ENCODE measurements around the gene HPF1.

- TF ChIP-seq CTCF (IDR thresholded peaks at IDR 0.05; ENCODE audit: low read depth, low read length): no peak
- no peak for TF ChIP-seq POLR2A (IDR thresholded peaks at IDR 0.05; ENCODE audit: extremely low read depth, insufficient read length)
- no peak for TF ChIP-seq MAX (IDR thresholded peaks at IDR 0.05; ENCODE audit: low read depth, low read length)
- TF ChIP-seq MYC (IDR thresholded peaks at IDR 0.05; ENCODE audit: low read depth, low read length): no peak
Measured at GRCh38 chr4:169765835-169766234, 8.1 kb upstream of the HPF1 start.

All from NB4 (cell line).